Measurements from ENCODE around the gene BAG2. TPM values are rescaled to one million over a fixed set of nuclear protein-coding genes. Genes with fewer than 3 reads are reported as not detected.

The BAG2 gene
- total RNA-seq, 1 donor from 2014 or later: 3.2 TPM

GRCh38 chr6:57135885-57136284, 36.2 kb upstream of the BAG2 start:
- no peak for TF ChIP-seq CTCF (conservative IDR thresholded peaks at IDR 0.05)
- H3K4me1 Mint-ChIP-seq: peaks cover 11% of the 10 kb centered on the region
- H3K36me3 Mint-ChIP-seq (ENCODE audit: low read depth): peaks cover 24% of the 10 kb centered on the region
- no peak overlapping the region for H3K4me3 Mint-ChIP-seq
- no peaks in the 10 kb centered on the region for H3K27me3 Mint-ChIP-seq (ENCODE audit: low read depth)
- no peak for DNase-seq (ENCODE audit: low read depth, low spot score)
- no peak overlapping the region for H3K27ac Mint-ChIP-seq (ENCODE audit: unreplicated experiment)
- H3K9me3 Mint-ChIP-seq: no peaks in the 10 kb centered on the region

- peaks cover 32% of the 10 kb centered on the region for H3K36me3 Mint-ChIP-seq (ENCODE audit: low read depth)
- no peak overlapping the region for H3K4me3 Mint-ChIP-seq
- H3K27ac Mint-ChIP-seq (ENCODE audit: unreplicated experiment): no peak overlapping the region
- no peaks in the 10 kb centered on the region for H3K9me3 Mint-ChIP-seq
- no peak for DNase-seq (ENCODE audit: low read depth, low spot score)
- H3K4me1 Mint-ChIP-seq: peaks cover 11% of the 10 kb centered on the region
- H3K27me3 Mint-ChIP-seq (ENCODE audit: low read depth): no peaks in the 10 kb centered on the region
- no peak for TF ChIP-seq CTCF (conservative IDR thresholded peaks at IDR 0.05)
These were observed 34.8 kb upstream of the BAG2 start for GRCh38 chr6:57137350-57137749.

GRCh38 chr6:57138026-57138425, 34.1 kb upstream of the BAG2 start:
- peaks cover 35% of the 10 kb centered on the region for H3K36me3 Mint-ChIP-seq (ENCODE audit: low read depth)
- H3K27ac Mint-ChIP-seq (ENCODE audit: unreplicated experiment): no peak overlapping the region
- peaks cover 11% of the 10 kb centered on the region for H3K4me1 Mint-ChIP-seq
- no peak overlapping the region for H3K4me3 Mint-ChIP-seq
- H3K27me3 Mint-ChIP-seq (ENCODE audit: low read depth): no peaks in the 10 kb centered on the region
- no peaks in the 10 kb centered on the region for H3K9me3 Mint-ChIP-seq
- TF ChIP-seq CTCF (conservative IDR thresholded peaks at IDR 0.05): no peak
- DNase-seq (ENCODE audit: low read depth, low spot score): no peak

GRCh38 chr6:57141451-57142177, 30.5 kb upstream of the BAG2 start:
- H3K36me3 Mint-ChIP-seq (ENCODE audit: low read depth): peaks cover 37% of the 10 kb centered on the region
- H3K9me3 Mint-ChIP-seq: no peaks in the 10 kb centered on the region
- no peak overlapping the region for H3K4me3 Mint-ChIP-seq
- no peak for TF ChIP-seq CTCF (conservative IDR thresholded peaks at IDR 0.05)
- no peak for DNase-seq (ENCODE audit: low read depth, low spot score)
- no peak overlapping the region for H3K27ac Mint-ChIP-seq (ENCODE audit: unreplicated experiment)
- no peaks in the 10 kb centered on the region for H3K27me3 Mint-ChIP-seq (ENCODE audit: low read depth)
- H3K4me1 Mint-ChIP-seq: peaks cover 3% of the 10 kb centered on the region

GRCh38 chr6:57142178-57142525, 30.0 kb upstream of the BAG2 start:
- peaks cover 37% of the 10 kb centered on the region for H3K36me3 Mint-ChIP-seq (ENCODE audit: low read depth)
- H3K9me3 Mint-ChIP-seq: no peaks in the 10 kb centered on the region
- no peak for TF ChIP-seq CTCF (conservative IDR thresholded peaks at IDR 0.05)
- no peak overlapping the region for H3K27ac Mint-ChIP-seq (ENCODE audit: unreplicated experiment)
- H3K4me3 Mint-ChIP-seq: no peak overlapping the region
- H3K27me3 Mint-ChIP-seq (ENCODE audit: low read depth): no peaks in the 10 kb centered on the region
- H3K4me1 Mint-ChIP-seq: no peaks in the 10 kb centered on the region
- no peak for DNase-seq (ENCODE audit: low read depth, low spot score)
